Uterus (tissue), 4 donors: Measurements from ENCODE around the gene PLA2G6. TPM values are rescaled to one million over a fixed set of nuclear protein-coding genes. Genes with fewer than 3 reads are reported as not detected.

Source experiments
- DNase-seq, 2 donors: peaks; one replicate each; pipeline ENCODE4 v3.0.0-alpha.2; 2019 to 2020
- H3K27ac ChIP-seq, 2 donors: fragments of 200-600 bp; sonication (generic); 1 replicate in 1 of 2; 2 replicates in 1 of 2; pipeline ENCODE4 v1.5.1; 2016 to 2018
- H3K27me3 ChIP-seq, 2 donors: fragments of 200-600 bp; sonication (generic); one replicate each; pipeline ENCODE4 v1.5.1; 2018 to 2019; ENCODE audit warnings: control low read depth in 1 of 2
- H3K36me3 ChIP-seq, 2 donors: fragments of 200-600 bp; sonication (generic); one replicate each; pipeline ENCODE4 v1.5.1; 2019; ENCODE audit warnings: control low read depth in 1 of 2
- H3K4me1 ChIP-seq, 2 donors: fragments of 200-600 bp; sonication (generic); one replicate each; pipeline ENCODE4 v1.5.1; 2018 to 2019; ENCODE audit warnings: control low read depth in 1 of 2
- H3K4me3 ChIP-seq, 2 donors: fragments of 200-600 bp; sonication (generic); 1 replicate in 1 of 2; 2 replicates in 1 of 2; pipeline ENCODE4 v1.5.1; 2018 to 2019; ENCODE audit warnings: mild to moderate bottlenecking in 1 of 2
- H3K9me3 ChIP-seq, 2 donors: fragments of 200-600 bp; sonication (generic); one replicate each; pipeline ENCODE4 v1.5.1; 2019; ENCODE audit warnings: control low read depth in 1 of 2
- CTCF ChIP-seq, 4 experiments: fragments of 200-600 bp in 2 of 4; fragments of 450-650 bp in 2 of 4; sonication (generic) in 2 of 4; IDR thresholded peaks; one replicate each; pipeline ENCODE4 v1.5.1; 2016 to 2019; ENCODE audit warnings: antibody characterized with exemption in 4 of 4, mild to moderate bottlenecking in 2 of 4, moderate library complexity in 1 of 4
- POLR2A ChIP-seq, 2 donors: fragments of 450-650 bp; IDR thresholded peaks; one replicate each; pipeline ENCODE4 v1.6.1; 2016; ENCODE audit warnings: antibody characterized with exemption in 2 of 2, mild to moderate bottlenecking in 1 of 2, moderate library complexity in 1 of 2
- intact Hi-C: fragments of 100-400 bp; cut with DNase I; formaldehyde crosslinking; loops from one replicate; pipeline ENCODE4 v1.15.1; 2023; ENCODE audit warnings: low total_unique reads
- total RNA-seq, 4 donors: library from RNA; depleted of rRNA in 3 of 4; stranded (reverse); fragments of >200 nt in 3 of 4; gene quantifications; one replicate each; pipeline versions ENCODE4 v1.1.0 to v1.2.4, GENCODE V29; 2014 to 2023
- donor health status: DM: yes; HTN: yes; CAD: no.

Gene PLA2G6
- total RNA-seq, 4 donors from 2014 or later: 8.7 to 50.9 (median 34.5) TPM

- H3K36me3 ChIP-seq: no peaks in the 10 kb centered on the region
- no peak for TF ChIP-seq POLR2A (IDR thresholded peaks at IDR 0.05)
- no peak overlapping the region for H3K27ac ChIP-seq
- no peaks in the 10 kb centered on the region for H3K27me3 ChIP-seq
- no peak overlapping the region for H3K4me3 ChIP-seq
- no peak for DNase-seq
- H3K4me1 ChIP-seq: peaks cover 6 to 7% of the 10 kb centered on the region in 2 donors
- no peaks in the 10 kb centered on the region for H3K9me3 ChIP-seq
- intact Hi-C loops: loop anchor here (10.0 kb wide), 1 partner anchor 57 kb away; no protein-coding TSS in a partner anchor
Observed at GRCh38 chr22:38207898-38208432, 26.3 kb upstream of the PLA2G6 start.

- peaks cover 6 to 7% of the 10 kb centered on the region in 2 donors for H3K4me1 ChIP-seq
- peak overlapping the region; percentile 6 to 14 for H3K4me3 ChIP-seq
- H3K27me3 ChIP-seq: no peaks in the 10 kb centered on the region
- peak overlapping the region; percentile 99 to 100 for H3K27ac ChIP-seq
- H3K36me3 ChIP-seq: no peaks in the 10 kb centered on the region
- TF ChIP-seq POLR2A (IDR thresholded peaks at IDR 0.05) (peak in 1 of 2 donors; percentile 53), CTCF (IDR thresholded peaks at IDR 0.05) (no peak)
- H3K9me3 ChIP-seq: no peaks in the 10 kb centered on the region
- intact Hi-C loops: loop anchor here (10.0 kb wide), 1 partner anchor 59 kb away; no protein-coding TSS in a partner anchor
- DNase-seq: peak; percentile 88 to 94
Observed at GRCh38 chr22:38205261-38206128, 23.9 kb upstream of the PLA2G6 start.

GRCh38 chr22:38204784-38205183 is 23.2 kb upstream of the PLA2G6 start:
- Histone ChIP-seq H3K27me3 (no peaks in the 10 kb centered on the region), H3K9me3 (no peaks in the 10 kb centered on the region), H3K4me1 (peaks cover 6 to 7% of the 10 kb centered on the region in 2 donors), H3K36me3 (no peaks in the 10 kb centered on the region), H3K4me3 (peak overlapping the region; percentile 6 to 14), H3K27ac (peak overlapping the region; percentile 99 to 100)
- DNase-seq: no peak
- TF ChIP-seq POLR2A (IDR thresholded peaks at IDR 0.05): no peak
- TF ChIP-seq CTCF (IDR thresholded peaks at IDR 0.05): no peak
- intact Hi-C loops: loop anchor here (10.0 kb wide), 1 partner anchor 60 kb away; no protein-coding TSS in a partner anchor

GRCh38 chr22:38203855-38204514 is 22.4 kb upstream of the PLA2G6 start:
- TF ChIP-seq CTCF (IDR thresholded peaks at IDR 0.05): no peak
- peak in 1 of 2 donors; percentile 7 for TF ChIP-seq POLR2A (IDR thresholded peaks at IDR 0.05)
- no peaks in the 10 kb centered on the region for H3K36me3 ChIP-seq
- intact Hi-C loops: loop anchor here (10.0 kb wide), 1 partner anchor 61 kb away; no protein-coding TSS in a partner anchor
- no peak for DNase-seq
- H3K27me3 ChIP-seq: no peaks in the 10 kb centered on the region
- H3K27ac ChIP-seq: peak overlapping the region; percentile 99 to 100
- no peaks in the 10 kb centered on the region for H3K9me3 ChIP-seq
- H3K4me1 ChIP-seq: peaks cover 6 to 7% of the 10 kb centered on the region in 2 donors
- peak overlapping the region in 1 of 2 donors; percentile 80 for H3K4me3 ChIP-seq

GRCh38 chr22:38203090-38203810 is 21.6 kb upstream of the PLA2G6 start:
- Histone ChIP-seq H3K4me3 (peak overlapping the region; percentile 77 to 80), H3K9me3 (no peaks in the 10 kb centered on the region), H3K27me3 (no peaks in the 10 kb centered on the region), H3K36me3 (no peaks in the 10 kb centered on the region), H3K4me1 (peaks cover 6 to 7% of the 10 kb centered on the region in 2 donors), H3K27ac (peak overlapping the region; percentile 99 to 100)
- TF ChIP-seq POLR2A (IDR thresholded peaks at IDR 0.05): no peak
- TF ChIP-seq CTCF (IDR thresholded peaks at IDR 0.05): no peak
- DNase-seq: peak in 1 of 2 donors; percentile 67
- intact Hi-C loops: loop anchor here (10.0 kb wide), 1 partner anchor 62 kb away; no protein-coding TSS in a partner anchor
